Gastrocnemius medialis (tissue), 4 donors: ENCODE measurements around the gene TAL2.

Source experiments
- POLR2A ChIP-seq, 2 donors: fragments of 450-650 bp; IDR thresholded peaks; one replicate each; pipeline ENCODE4 v1.6.1; 2017; ENCODE audit warnings: antibody characterized with exemption in 2 of 2, mild to moderate bottlenecking in 2 of 2, moderate library complexity in 2 of 2
- TF ChIP-seq, protein P1 (sequence below), 5 experiments: fragments of 450-650 bp in 3 of 5; fragments of 200-600 bp in 2 of 5; sonication (generic) in 2 of 5; IDR thresholded peaks in 4 of 5; conservative IDR thresholded peaks in 1 of 5; 1 replicate in 4 of 5; 2 replicates in 1 of 5; pipeline ENCODE4 v1.5.1; 2016 to 2019; ENCODE audit warnings: antibody characterized with exemption in 5 of 5, mild to moderate bottlenecking in 3 of 5, moderate library complexity in 3 of 5

DNA sequence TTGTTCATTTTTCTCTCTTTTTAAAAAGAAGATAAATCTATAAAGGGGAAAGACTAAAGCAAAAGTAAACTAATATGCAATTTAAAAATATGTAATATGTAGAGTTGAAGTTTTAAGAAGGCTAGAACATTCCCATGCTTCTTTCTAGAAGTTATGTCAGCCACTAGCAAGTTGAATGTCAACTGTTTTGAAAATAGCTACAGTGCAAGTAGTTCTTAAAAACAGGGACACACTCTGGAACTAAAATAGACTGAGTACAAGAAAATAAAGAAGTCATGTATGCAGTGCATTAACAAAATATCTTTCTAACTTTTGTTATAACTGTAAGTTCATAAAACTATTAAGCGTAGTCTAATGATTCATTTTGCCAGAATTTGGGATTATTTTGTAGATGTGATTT lies 40.0 kb downstream of the TAL2 start:
- TF ChIP-seq, protein P1, sequence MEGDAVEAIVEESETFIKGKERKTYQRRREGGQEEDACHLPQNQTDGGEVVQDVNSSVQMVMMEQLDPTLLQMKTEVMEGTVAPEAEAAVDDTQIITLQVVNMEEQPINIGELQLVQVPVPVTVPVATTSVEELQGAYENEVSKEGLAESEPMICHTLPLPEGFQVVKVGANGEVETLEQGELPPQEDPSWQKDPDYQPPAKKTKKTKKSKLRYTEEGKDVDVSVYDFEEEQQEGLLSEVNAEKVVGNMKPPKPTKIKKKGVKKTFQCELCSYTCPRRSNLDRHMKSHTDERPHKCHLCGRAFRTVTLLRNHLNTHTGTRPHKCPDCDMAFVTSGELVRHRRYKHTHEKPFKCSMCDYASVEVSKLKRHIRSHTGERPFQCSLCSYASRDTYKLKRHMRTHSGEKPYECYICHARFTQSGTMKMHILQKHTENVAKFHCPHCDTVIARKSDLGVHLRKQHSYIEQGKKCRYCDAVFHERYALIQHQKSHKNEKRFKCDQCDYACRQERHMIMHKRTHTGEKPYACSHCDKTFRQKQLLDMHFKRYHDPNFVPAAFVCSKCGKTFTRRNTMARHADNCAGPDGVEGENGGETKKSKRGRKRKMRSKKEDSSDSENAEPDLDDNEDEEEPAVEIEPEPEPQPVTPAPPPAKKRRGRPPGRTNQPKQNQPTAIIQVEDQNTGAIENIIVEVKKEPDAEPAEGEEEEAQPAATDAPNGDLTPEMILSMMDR (IDR thresholded peaks at IDR 0.05 in 4 of 5, conservative IDR thresholded peaks at IDR 0.05 in 1 of 5): no peak
- TF ChIP-seq POLR2A (IDR thresholded peaks at IDR 0.05): no peak
